ENCODE measurements around the gene RGL3.
A peak's percentile ranks its signal among the peaks of the same experiment; 100 is the strongest.
"Not testable (repeated sequence)": the region's sequence is repeated elsewhere in the genome, so short reads cannot be mapped to it uniquely, and the experiment has no call there.

RGL3 gene

DNA sequence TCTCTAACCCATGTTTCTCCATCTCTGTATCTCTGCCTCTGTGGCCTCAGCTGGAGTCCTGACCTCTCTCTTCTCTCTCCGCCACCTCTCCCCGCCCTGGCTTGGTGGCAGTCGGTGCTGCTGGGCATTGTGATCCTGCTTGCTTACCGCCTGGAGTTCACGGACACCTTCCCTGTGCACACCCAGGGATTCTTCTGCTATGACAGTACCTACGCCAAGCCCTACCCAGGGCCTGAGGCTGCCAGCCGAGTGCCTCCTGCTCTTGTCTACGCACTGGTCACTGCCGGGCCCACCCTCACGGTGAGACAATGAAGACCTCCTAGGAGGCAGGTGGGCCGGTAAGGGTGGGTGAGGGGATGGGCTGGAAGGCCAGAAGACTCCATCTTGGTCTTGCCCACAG is 59.7 kb downstream of the RGL3 start:
- no peak for DNase-seq

DNA sequence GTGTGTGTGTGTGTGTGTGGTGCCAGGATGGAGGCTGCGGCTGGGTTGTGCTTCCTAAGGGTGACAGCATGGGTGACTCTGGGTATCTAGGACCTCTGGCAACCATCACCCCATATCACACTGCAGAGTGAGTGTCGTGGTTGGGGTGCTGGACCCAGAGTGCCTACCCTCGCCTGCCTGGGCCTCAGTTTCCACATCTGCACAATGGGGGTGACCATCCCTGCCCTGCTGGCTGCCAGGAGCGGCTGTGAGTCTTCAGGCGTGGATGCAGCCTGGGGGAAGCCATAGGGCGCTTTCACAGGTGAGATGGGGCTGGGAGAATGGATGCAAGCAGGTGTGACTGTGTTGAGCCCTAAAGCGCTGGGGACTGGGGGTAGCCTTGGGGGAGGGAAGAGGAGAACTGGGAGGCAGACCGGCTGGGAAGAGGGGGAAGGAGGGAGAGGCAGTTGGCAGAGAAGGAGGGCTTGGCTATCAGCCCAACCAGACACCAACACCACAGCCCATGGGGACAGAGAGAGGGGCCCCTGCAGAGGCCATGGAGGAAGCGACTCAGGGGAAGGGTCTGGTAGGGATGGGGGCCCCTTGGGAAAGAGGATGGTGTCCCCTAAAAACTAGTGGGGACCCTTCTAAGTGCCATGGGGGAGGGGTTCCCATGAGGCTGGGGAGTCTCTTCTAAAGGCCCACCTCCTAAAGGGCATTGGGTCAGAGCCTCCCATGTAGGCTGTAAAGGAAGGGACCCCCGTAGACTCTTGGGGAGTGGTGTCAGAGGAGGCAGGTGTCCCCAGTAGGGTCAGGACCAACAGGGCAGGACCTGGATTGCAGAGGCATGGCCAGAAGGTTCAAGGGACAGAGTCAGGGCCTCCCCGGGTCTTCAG is 62.2 kb downstream of the RGL3 start:
- DNase-seq: no peak

- DNase-seq: no peak
Observed at GRCh38 chr19:11356074-11356397, 63.1 kb downstream of the RGL3 start.

- peak; percentile 91 to 92 for DNase-seq
Observed at GRCh38 chr19:11355160-11356073, 63.7 kb downstream of the RGL3 start, which contains the start of gene PLPPR2. PLPPR2 (plus strand) TSS chr19:11355432; CDS start chr19:11357674, 2,242 bp downstream.

GRCh38 chr19:11354102-11354501 is 65.0 kb downstream of the RGL3 start:
- DNase-seq: not testable (repeated sequence)

DNA sequence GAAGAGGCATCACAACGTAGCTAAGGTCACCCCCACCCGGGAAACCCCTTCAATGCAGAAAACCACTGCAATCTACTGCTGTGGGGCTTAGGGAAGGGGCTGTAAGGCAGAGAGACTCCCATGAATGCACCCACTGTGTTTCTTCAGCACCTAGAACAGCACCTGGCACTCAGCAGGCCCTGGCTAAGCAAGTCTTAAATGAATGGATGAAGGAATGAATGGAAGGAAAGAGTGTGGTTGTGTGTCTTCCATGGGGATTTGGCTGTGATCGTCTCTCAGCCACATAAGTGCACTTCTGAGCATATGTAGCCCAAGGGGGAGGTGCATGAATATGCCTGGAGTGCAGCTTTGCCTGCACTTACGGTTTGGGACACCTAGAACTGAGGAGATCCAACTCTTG is 69.9 kb downstream of the RGL3 start:
- no peak for DNase-seq

- no peak for DNase-seq
Observed at GRCh38 chr19:11347546-11348039, 71.5 kb downstream of the RGL3 start.

GRCh38 chr19:11346104-11346940 is 72.8 kb downstream of the RGL3 start, which contains the start of the genes CCDC159 and TMEM205:
CCDC159 (plus strand) TSS chr19:11346519; CDS start chr19:11346607, 88 bp downstream.
TMEM205 (minus strand) TSS chr19:11346268; CDS start chr19:11345619, 649 bp downstream.
- DNase-seq: peak; percentile 98

GRCh38 chr19:11345122-11345803 is 73.9 kb downstream of the RGL3 start:
- DNase-seq: no peak

Data from activated T-cell treated with anti-CD3 and anti-CD28 coated beads, Interleukin-2, amount 50 U/mL, for 48 hours (primary cell).